ENCODE data around the gene FYN.
"Not testable (repeated sequence)": the region's sequence is repeated elsewhere in the genome, so short reads cannot be mapped to it uniquely, and the experiment has no call there.

The FYN gene

DNA sequence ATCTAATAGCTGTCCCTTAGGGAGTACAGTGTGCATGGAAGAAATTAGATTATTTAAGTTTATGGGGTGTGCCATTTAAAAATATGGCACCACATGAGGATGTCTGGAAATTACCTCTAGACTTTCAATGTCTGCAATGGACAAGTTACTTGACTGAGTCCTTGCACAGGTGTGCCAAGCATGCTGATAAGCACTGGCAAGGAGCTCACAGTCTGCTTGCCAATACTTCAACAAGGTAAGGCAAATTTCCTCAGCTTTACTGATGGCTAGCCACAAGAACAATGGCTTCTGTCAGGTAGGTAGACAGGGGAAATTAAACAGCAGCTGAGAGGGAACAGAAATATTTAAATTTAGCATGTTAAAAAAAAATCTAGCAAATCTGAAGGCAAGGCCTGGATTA, 176.4 kb downstream of the FYN start:
- DNase-seq: no peak

DNA sequence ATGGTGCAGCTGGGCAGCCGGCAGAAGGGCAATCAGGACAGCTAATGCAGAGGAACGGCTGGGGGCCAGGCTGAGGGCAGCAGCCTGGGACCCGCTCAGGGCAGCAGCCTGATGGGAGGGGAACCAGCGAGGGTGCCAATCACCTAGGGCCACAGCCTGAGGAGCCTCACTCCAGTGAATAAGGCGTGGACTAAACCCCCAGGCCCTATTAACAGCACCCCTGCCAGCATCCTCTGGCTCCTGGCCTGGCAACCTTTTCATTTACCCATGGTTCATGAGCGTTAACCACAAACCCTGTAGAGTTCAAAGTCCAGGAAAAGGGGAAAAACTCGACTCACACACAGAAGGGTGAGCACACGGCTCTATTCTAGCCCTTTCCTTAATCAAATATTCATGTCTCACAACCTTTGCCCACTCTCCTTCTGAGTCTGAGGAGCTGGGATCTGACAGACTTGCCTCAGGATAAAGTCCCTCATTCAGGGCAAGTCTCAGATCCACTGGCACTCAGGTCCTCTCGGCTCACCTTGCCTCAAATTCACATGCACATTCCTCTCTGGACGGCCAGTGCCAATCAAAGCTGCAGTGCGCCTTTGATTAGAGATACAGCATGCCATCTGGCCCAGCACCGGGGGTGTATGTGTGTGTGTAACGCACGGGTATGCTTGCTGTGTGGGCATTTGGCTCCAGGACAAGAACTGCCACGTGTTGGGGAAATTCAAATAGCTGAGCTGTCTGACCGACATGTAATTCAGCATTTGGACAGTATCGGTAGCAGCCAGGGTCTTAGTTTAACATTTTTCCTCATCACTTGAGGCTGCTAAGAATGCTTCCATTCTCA, 180.7 kb downstream of the FYN start:
- no peak for DNase-seq

DNA sequence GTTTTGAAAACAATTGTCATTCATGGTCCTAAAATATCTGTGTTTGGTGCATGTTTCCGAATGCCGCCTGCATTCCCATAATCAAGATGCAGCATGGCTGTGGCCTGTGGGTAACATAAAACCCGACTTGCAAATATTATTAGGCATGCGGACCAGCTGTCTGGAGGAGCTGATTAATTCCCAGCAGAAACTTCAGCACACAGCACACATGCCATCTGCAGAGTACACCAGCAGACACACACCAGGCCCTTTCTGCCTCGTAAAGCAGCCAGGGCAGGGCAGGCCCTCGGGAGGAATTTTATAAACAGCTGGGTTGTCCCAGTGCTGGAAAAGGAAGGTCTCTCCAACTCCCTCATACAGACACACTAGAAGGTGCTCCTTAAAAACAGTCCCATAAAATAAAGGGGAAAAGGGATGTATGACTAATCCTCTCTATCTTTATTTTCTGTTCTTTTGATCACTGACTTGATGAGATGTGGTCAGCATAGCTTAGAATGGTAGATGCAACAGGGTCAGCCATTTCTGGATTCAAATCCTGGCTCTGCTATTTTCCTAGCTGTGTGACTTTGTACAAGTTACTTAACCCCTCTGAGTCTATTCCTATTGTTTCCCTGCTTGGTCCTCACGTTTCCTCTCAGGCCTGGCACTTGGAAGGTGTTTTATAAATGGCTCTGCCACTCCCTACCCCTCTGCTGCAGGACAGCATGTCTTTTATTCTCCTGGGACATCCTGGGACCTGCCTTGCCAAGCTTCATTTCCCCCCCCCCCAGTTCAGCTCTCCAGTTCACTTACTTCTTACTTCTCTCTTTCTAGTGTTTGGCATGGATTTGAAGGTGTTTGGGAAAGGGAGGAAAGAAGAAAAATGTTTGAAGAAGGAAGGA, 181.7 kb downstream of the FYN start:
- DNase-seq: no peak

DNA sequence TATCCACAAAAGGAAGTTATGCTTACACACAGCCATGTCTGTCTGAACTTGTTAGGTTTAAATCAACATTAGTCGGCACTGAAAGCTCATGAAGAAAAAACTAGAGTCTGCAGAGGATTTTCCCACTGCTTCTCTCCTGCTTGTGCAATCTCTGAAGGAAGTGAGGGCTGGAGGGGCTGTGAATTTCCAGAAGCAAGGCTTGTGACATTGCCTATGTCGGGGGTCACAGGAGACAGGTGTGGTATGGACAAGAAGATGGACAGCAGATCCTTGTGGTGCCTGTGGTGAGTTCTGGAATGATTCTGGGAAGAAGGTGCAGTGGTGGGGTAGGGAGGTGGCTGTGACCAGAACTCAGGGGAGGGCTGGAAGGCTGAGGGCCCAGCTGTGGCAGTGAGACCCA, 183.3 kb downstream of the FYN start:
- no peak for DNase-seq

DNA sequence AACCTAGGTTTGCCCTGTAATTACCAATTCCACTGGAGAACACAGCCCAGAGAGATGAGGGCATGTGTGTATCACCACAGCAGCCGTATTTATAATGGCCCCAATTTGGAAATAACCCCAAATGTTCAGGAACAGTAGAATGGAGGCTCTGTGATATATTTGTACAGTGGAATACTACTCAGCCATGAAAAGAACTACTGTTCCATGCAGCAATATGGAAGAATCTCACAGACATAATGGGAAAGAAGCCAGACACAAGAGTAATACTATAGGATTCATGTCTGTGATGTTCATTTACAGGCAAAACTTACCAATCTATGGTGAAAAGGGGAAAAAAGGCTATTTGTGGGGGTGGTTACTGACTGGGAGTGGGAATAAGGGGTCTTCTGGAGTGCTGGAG, 183.8 kb downstream of the FYN start:
- DNase-seq: no peak

DNA sequence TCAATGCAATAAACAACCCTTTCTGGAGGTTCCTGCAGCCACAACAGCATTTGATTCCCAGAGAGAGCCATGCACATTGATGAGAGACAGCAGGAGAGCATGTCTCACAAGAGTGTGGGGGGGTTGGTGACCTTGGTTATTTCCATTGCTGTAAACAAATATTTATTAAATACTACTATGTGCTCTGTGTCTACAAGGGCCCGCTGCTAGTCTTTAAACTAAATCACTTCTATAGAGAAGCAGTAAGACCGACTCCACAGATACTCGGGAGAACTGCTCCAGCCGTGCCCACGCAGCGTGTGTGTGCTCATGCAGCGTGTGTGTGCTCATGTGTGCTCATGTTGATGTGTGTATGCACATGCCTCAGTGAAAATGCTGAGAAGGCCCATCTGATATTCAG, 184.9 kb downstream of the FYN start:
- DNase-seq: no peak

DNA sequence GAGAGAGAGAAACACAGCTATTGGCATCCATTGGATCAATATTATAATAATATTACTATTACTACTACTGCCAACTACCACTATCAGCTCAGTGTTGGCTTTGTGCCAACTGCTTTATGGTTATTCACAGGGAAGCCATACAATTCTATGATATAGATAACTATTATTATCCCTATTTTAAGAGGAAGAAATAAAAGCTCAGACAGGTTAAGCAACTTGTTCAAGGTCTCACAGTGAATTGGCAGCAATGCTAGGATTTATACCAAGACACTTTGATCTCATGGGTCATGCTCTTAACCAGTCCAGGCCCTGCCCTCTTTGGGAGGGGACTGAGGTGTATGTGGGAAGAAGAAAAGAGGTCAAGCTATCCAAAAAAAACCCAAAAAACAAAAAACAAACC, 185.6 kb downstream of the FYN start:
- no peak for DNase-seq

DNA sequence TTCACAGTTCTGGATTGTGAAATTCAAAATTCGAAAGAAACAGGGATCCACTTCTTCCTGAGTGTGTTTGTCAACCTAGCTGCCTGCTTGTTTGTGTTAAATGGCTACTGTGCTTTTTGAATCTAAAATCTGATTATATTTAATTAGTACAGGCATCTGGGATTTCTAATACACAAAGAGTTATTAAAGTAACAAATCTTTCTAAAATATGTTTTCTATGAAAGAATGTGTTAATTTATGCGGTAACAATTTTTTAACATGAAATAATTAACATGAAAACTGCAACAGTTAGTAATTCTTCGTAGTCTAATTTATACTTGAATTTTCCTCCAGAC, 186.4 kb downstream of the FYN start:
- no peak for DNase-seq

DNA sequence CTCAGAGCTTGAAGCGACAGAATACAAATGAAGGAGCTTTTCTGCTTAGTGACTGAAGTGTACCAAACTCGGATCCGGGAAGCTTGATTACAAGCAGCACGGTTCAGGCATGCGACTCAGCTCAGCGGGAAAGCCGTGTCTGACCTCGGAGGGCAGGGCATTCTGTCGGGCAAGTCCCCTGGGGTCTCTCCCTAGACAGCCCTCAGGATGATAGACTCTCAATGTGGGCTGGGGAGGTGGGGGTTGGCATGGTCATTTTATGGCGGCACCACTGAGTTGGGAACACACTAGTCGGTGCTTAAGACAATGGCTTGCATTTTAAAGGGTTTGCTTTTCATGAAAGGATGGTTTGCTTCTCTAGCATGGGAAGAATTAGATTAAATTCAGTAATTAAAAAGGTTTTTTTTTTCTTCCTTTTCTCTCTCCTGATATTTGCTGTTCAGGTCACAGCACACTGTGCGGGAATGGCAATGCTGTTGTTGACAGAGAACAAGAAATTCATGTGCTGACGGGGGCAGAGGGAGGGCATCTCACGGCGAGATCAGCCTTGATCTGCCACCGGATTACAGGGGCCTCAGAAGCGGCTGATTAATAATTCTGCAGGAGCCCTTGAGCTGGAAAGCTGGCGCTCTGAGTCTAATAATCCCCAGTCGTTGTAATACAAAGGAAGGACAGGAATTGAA, 186.9 kb downstream of the FYN start:
- DNase-seq: no peak

DNA sequence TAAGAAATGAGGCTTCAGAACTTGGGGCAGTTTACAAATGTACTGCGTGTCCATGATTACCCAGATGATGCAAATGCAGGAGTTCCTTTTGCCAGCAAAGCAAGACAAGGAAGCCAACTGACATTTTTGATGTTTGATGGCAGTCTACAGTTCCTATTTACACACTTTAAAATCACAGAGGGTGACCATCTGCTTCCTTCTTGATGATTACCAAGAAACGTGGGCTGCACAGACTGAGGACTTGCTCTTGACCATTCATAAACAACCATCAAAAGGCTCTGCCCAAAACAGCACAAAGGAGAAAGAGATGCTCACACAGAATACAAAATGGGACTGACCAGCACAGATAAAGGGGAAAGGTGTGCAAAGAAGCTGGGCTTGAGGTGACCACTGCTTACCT, 187.7 kb downstream of the FYN start:
- no peak for DNase-seq

DNA sequence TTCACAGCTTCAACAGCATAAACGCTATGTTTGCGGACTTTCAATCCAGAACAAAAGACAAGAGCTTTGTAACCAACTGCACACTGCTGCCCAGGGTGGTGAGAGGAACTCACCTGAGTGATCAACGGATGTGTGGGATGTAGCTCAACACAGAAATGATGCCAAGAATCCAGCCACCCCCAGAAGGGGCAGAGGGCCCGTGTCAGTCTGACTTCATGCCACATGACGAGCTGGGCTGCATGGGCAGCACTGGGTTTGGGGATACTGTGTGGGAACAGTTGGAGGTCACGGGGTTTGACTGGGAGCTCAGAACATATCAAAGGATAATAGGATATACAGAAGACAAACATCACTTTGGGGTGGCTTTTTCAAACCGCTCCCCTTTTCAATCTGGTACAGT, 188.2 kb downstream of the FYN start:
- no peak for DNase-seq

DNA sequence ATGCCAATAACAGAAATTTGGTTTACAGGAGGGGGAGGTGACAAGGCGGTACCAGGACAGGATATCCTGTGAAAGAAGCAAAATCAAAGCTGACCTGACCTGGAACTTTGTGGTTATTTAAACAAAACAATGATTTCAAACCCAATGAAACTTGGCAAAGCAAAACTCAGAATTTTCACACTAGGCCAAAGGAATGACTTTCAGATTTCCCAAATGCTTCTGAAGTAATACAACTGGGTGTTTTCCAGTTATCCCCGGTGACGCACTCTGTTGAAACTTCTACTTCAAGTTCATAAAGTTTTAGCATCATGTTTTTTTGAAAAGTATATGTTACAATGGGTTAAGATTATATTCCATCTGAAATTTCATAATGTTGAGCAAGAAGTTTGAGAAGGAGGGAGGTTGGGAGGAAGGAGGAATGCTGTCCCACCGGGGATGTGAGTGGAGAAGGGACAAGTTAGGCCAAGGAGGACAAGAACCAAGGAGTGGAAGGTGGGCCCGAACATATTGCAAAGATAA, 189.4 kb downstream of the FYN start:
- DNase-seq: no peak

DNA sequence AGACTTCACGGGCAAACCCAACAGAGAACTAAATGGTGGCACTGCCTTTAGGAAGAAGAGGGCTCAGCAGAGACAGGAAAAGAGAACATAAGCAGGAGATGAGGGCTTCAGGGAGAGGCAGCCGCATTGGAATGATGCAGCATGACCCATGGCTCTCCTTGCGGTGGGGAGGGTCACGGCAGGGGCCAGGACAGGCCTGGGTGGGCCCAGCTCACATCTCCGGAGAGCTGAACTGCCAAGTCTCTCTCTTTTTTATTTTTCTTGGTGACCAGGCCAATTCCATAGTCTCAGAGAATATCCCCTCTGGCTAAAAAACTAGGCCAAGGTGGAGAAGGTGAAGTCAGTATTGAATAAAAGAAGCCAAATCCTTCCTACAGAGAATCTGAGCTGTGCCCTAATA, 190.1 kb downstream of the FYN start:
- no peak for DNase-seq

DNA sequence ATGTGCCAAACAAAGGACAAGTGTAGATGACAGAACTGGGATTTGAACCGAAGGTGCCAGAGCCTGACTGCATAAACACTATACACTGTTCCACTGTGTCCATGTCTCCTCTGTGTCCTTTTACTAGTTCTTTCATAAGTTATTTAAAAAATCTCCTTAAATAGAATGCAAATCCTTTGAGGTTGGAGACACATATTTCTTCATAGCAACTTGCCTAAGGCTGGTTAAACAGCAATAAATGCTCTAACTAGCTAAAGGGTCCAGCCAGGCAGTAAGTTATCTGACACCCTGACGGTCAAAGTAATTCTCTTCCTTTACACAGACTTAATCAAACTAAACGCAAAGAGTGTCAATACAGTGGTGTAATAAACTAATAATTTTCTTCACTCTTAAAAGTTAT, 191.4 kb downstream of the FYN start:
- DNase-seq: no peak

DNA sequence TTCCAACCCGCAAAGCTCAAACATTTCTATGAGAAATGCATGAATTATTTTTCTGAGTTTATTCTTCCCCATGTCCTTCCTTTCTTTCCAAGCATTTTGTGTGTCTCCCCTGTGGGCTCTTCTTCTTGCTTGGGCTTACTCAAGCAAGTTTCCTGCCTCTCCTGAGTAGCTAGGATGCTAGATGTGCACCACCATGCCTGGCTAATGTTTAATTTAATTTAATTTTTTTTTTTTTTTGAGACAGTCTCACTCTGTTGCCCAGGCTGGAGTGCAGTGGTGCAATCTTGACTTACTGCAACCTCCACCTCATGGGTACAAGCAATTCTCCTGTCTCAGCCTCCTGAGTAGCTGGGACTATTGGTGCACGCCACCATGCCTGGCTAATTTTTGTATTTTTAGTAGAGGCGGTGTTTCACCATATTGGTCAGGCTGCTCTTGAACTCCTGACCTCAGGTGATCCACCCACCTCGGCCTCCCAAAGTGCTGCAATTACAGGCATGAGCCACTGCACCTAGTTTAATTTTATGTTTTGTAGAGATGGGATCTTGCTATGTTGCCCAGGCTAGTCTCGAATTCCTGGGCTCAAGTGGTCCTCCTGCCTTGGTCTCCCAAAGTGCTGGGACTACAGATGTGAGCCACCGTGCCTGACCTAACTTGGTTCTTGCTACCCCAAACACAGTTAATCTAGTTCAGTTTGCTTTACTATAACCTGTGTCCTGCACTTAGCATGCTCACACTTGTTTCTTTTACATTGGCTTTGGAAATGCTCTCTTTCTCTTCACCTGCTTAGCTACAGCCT, 192.2 kb downstream of the FYN start:
- DNase-seq: not testable (repeated sequence)

DNA sequence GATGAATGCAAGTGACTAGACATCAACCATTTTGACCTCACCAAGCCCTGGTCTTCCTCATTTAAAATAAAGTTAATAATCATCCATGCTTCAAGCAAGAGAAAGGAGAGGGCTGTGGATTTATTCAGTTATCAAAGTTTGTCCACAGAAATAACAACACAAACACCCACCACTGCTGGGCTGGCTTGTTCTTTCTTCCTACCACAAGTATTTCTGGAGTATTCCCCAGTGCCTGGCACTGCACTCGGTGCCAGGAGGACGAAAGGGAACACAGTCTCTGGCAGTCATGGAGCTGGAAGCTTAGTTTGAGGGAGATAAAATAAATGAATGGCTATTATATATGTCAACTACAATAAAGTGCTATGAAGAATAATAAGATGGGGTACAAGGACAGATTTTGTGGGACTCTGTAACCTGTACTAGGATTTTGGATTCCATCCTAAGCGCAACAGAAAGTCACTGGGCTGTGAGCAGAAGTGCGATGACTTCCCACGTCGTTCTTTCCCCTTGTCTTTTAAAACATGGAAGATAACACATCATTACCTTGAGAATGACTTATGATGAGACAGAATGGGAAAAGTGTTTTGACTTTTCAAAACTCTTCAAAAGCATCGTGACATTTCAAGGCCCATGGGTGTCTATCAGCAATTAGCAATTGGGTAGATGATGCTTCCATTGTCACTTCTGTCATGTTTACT, 193.1 kb downstream of the FYN start:
- no peak for DNase-seq

DNA sequence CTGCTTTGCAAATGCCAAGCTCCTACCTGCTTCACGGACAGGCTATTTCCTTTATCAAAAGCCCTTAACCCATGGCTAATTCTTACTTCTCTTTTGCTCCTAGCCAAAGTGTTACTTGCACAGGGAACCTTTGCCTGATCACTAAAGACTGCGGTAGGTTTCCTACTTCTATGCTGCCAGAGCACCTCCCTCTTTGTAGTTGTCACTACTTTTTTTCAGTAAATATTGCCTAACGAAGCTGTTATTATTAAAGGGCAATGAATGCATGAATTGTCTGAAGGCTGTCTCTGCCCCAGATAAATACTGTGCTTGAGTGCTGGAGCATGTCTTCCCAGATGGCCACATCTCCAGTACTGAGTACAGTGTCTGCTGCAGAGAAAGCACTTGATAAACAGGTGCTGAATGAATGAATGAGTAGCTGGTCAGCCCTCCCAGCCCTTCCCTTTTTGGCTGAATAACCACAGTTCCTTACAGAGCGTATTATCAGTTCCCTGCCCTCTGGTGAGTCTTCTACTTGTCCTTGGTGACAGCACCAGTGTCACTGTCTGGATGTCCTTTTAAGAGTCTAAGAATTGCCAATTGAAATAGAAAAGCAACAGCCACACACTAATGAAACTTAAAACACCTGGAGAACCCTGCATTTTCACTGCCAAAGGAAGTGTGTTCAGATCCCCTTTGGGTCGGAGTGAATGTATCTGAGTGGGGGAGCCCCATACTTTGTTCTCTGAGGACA, 194.0 kb downstream of the FYN start:
- DNase-seq: no peak

DNA sequence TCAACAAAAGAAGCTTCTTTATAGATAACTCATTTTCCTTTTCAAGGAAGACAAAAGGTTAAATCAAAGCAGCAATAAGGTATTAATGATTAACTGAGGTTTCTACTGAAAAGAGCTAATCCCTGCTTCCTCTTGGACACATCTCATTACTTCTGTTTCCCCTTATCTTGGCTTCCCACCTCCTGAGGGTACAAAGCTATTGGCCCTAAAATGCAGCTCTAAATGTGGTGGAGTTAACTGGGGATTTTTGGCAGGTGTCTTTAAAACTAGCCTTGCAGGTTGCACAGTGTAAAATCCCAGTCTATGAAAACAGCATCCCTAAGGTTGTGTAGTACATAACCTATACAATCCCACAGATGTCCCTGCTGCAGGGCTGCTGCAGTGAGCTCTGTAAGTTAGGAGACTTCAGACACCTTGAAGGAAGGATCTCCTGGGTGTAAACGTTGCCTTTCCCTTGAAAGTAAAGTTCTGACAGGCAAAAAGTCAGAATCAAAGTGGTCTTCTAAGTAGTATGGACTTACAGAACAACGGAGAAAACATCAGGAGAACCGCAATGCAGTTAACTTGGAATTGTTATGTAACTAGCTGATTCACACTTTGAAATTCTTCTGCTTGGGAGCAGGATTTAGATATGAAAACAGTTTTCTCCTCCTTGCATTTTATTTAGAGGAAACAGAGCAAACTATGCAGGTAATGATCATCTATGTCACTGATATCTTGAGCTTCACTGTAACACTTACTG, 195.8 kb downstream of the FYN start:
- DNase-seq: no peak

DNA sequence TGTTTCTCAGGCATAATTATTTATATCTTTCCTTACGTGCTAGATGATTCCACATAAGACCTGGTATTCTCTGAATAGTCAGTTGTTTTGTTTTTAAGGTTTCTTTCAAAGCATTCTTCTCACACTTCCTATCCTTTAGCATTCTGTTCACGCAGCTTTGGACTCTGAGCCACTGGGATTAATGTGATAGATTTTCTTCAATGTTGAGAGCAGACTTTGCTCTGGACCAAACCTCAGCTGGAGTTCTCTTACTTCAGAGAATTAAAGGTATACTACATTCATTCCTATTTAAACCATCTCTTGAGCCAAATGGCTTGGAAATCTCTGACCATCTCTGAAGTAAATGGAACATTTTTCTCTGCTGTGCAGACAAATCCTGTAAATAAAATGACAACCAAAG, 196.9 kb downstream of the FYN start:
- DNase-seq: no peak

DNA sequence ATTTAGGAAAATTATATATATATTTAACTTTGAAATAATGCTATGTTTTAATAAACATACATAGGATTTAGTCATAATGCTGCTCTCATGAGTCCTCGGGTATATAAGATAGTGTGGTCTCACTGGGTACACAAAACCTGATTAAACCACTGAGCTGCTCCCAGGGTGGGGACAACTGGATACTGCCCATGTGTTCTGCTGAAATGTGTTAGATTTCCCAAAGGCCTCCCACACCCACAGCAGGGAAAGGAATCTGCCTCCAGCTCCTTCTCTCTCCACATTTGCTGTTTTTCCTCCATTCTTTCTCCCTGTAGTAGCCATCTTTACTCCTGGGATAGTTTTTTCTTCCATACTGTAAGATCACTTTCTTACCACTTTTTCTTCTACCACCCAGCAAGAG, 198.4 kb downstream of the FYN start:
- no peak for DNase-seq

DNA sequence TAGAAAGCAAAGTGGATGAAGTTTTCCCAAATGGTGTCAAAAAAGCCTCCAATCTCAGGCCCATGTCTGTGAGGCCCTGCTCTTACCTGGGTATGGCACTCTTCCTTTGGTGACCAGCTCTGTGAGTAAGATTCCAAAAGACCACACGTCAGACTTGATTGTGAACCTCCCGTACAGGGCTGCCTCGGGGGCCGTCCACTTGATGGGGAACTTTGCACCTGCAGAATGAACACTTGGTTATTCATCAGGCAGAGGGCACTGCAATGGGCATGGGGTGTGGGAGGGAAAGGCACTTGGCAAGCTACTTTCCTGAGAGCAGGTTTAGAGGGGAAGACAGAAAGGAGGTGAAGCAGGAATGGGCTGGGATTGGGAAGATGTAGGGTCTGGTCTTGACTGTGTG, 198.8 kb downstream of the FYN start:
- no peak for DNase-seq
